GM21737 (cell line): ENCODE data around the gene LCN10.

Experiments used
- ATAC-seq: cut with Tn5 transposase; IDR thresholded peaks from one replicate; pipeline ENCODE4 v1.9.1; 2021; ENCODE audit warnings: mild to moderate bottlenecking, moderate library complexity; ENCODE audit not compliant: unreplicated experiment

Gene LCN10

GRCh38 chr9:136740491-136740890 lies 2.2 kb downstream of the LCN10 start:
- no peak for ATAC-seq

GRCh38 chr9:136740069-136740468 lies 2.7 kb downstream of the LCN10 start:
- ATAC-seq, result no peak

- no peak for ATAC-seq
Measured at GRCh38 chr9:136739509-136739908, 3.2 kb downstream of the LCN10 start.

GRCh38 chr9:136738960-136739359 lies 3.8 kb downstream of the LCN10 start:
- ATAC-seq, result no peak

GRCh38 chr9:136735812-136736480 lies 6.8 kb downstream of the LCN10 start:
- no peak for ATAC-seq

GRCh38 chr9:136734837-136735496 lies 7.8 kb downstream of the LCN10 start:
- ATAC-seq, result no peak

- ATAC-seq, result no peak
Measured at GRCh38 chr9:136733611-136734010, 9.1 kb downstream of the LCN10 start.

GRCh38 chr9:136732444-136733178 lies 10.1 kb downstream of the LCN10 start:
- ATAC-seq, result no peak

- ATAC-seq, result no peak
Measured at GRCh38 chr9:136729926-136730325, 12.8 kb downstream of the LCN10 start.

GRCh38 chr9:136729144-136729543 lies 13.6 kb downstream of the LCN10 start:
- ATAC-seq, result no peak

- peak; percentile 21 for ATAC-seq
Measured at GRCh38 chr9:136728548-136729123, 14.1 kb downstream of the LCN10 start.

GRCh38 chr9:136728080-136728547 lies 14.6 kb downstream of the LCN10 start:
- ATAC-seq, result peak; percentile 54

GRCh38 chr9:136726631-136727191 lies 16.0 kb downstream of the LCN10 start:
- ATAC-seq, result no peak

GRCh38 chr9:136726118-136726517 lies 16.6 kb downstream of the LCN10 start:
- ATAC-seq, result no peak

GRCh38 chr9:136725612-136726011 lies 17.1 kb downstream of the LCN10 start:
- ATAC-seq, result no peak

GRCh38 chr9:136724772-136725171 lies 18.0 kb downstream of the LCN10 start:
- no peak for ATAC-seq

GRCh38 chr9:136723989-136724388 lies 18.8 kb downstream of the LCN10 start:
- ATAC-seq, result no peak

GRCh38 chr9:136723362-136723976 lies 19.3 kb downstream of the LCN10 start:
- no peak for ATAC-seq

GRCh38 chr9:136722969-136723356 lies 19.8 kb downstream of the LCN10 start:
- no peak for ATAC-seq

GRCh38 chr9:136722093-136722968 lies 20.4 kb downstream of the LCN10 start:
- ATAC-seq, result no peak
